HG03439 (cell line): ENCODE data around the gene RAD9A.

Source experiments
- ATAC-seq: cut with Tn5 transposase; IDR thresholded peaks from one replicate; pipeline ENCODE4 v1.9.1; 2021; ENCODE audit warnings: mild to moderate bottlenecking, moderate library complexity; ENCODE audit not compliant: unreplicated experiment

The RAD9A gene

GRCh38 chr11:67373648-67374570, 17.9 kb upstream of the RAD9A start:
- ATAC-seq: no peak

- no peak for ATAC-seq
Observed at GRCh38 chr11:67374571-67375281, 17.1 kb upstream of the RAD9A start.

- ATAC-seq: no peak
Observed at GRCh38 chr11:67375320-67376055, 16.3 kb upstream of the RAD9A start.

- ATAC-seq: no peak
Observed at GRCh38 chr11:67376063-67376820, 15.5 kb upstream of the RAD9A start.

GRCh38 chr11:67376873-67377808, 14.6 kb upstream of the RAD9A start:
- no peak for ATAC-seq

GRCh38 chr11:67378544-67378943, 13.2 kb upstream of the RAD9A start:
- no peak for ATAC-seq

GRCh38 chr11:67379061-67380058, 12.4 kb upstream of the RAD9A start:
- no peak for ATAC-seq

- ATAC-seq: no peak
Observed at GRCh38 chr11:67381244-67381972, 10.4 kb upstream of the RAD9A start.

- ATAC-seq: no peak
Observed at GRCh38 chr11:67382276-67383136, 9.3 kb upstream of the RAD9A start.

- ATAC-seq: no peak
Observed at GRCh38 chr11:67384851-67385366, 6.9 kb upstream of the RAD9A start.

- no peak for ATAC-seq
Observed at GRCh38 chr11:67387069-67387468, 4.7 kb upstream of the RAD9A start.

GRCh38 chr11:67387518-67387917, 4.3 kb upstream of the RAD9A start:
- no peak for ATAC-seq

- ATAC-seq: no peak
Observed at GRCh38 chr11:67389477-67389876, 2.3 kb upstream of the RAD9A start.

- no peak for ATAC-seq
Observed at GRCh38 chr11:67390947-67391303, 861 bp upstream of the RAD9A start.

- no peak for ATAC-seq
Observed at GRCh38 chr11:67392183-67392715, 463 bp downstream of the RAD9A start.

GRCh38 chr11:67393437-67393836, 1.7 kb downstream of the RAD9A start:
- no peak for ATAC-seq
